ENCODE results near the gene GEMIN7. TPM values are rescaled to one million over a fixed set of nuclear protein-coding genes. Genes with fewer than 3 reads are reported as not detected.

The GEMIN7 gene
- total RNA-seq, 1 donor from 2014 or later: 38.7 TPM

DNA sequence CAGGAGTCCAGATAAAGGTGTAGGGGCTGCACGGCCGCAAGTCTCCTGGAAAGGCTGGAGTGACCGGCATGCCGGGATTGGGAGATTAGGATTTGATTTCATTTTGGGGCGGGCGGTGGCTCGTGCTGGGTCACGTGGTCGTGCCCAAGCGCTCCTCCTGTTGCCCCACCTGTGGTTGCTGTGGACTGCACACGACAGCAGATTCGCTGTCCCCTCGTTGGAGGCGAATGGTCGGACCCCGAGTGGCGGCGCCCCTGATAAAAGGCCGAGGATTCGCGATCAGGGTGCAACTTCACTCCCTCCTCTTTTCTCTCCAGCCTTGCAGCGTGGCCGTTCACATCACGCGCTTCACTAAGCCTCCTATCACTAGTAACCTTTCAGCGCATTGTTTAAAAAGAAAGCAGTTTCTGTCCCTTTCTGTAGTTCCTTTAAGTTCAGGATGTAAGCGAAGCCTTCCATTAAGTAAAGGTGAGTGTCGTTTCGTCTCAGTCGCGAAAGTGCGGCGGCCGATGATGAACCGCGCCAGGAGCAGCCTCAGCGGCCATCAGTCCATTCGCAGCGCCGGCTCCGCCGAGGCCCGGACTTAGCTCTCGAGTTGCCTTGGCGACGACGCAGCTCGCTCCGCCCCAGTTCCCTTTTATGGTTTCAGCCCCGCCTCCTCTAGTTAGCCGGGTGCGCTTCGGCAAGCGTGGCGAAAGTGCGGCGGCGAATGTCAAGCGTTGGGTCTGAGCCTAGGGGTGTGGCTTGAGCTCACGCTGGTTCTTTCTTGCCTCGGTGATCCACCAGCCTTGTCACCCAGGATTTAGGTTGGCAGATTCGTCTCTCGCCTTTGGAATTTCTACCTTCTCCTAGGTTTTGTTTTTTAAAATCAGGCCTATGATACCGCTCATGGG is 12.2 kb downstream of the GEMIN7 start:
- H3K27ac Mint-ChIP-seq: peak overlapping the region; percentile 99
- POLR2A ChIA-PET: interaction anchor here (0.5 to 3.3 kb wide), 22 partner anchors 11 to 1385 kb away, joined by 3 to 75 read pairs (median 4); partner anchors contain the start of genes BLOC1S3, CCDC61, GEMIN7 and RELB
- TF ChIP-seq, protein P1, sequence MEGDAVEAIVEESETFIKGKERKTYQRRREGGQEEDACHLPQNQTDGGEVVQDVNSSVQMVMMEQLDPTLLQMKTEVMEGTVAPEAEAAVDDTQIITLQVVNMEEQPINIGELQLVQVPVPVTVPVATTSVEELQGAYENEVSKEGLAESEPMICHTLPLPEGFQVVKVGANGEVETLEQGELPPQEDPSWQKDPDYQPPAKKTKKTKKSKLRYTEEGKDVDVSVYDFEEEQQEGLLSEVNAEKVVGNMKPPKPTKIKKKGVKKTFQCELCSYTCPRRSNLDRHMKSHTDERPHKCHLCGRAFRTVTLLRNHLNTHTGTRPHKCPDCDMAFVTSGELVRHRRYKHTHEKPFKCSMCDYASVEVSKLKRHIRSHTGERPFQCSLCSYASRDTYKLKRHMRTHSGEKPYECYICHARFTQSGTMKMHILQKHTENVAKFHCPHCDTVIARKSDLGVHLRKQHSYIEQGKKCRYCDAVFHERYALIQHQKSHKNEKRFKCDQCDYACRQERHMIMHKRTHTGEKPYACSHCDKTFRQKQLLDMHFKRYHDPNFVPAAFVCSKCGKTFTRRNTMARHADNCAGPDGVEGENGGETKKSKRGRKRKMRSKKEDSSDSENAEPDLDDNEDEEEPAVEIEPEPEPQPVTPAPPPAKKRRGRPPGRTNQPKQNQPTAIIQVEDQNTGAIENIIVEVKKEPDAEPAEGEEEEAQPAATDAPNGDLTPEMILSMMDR (IDR thresholded peaks at IDR 0.05): no peak
- CTCF ChIA-PET: interaction anchor here (1.8 to 2.9 kb wide), 2 partner anchors 62 to 87 kb away, joined by 8 to 11 read pairs; partner anchors contain the start of genes BLOC1S3 and TRAPPC6A
- peaks cover 32% of the 10 kb centered on the region for H3K36me3 Mint-ChIP-seq (ENCODE audit: low read depth)
- H3K9me3 Mint-ChIP-seq: no peaks in the 10 kb centered on the region
- peak; percentile 81 for ATAC-seq (ENCODE audit: low read depth)
- H3K27me3 Mint-ChIP-seq: no peaks in the 10 kb centered on the region
- H3K4me1 Mint-ChIP-seq: peaks cover 51% of the 10 kb centered on the region
- DNase-seq: peak; percentile 95
- intact Hi-C loops (cut with micrococcal nuclease): loop anchor here (1.0 to 5.0 kb wide), 5 partner anchors 16 to 339 kb away; partner anchors contain the start of gene CLASRP
- peak overlapping the region; percentile 93 for H3K4me3 Mint-ChIP-seq

DNA sequence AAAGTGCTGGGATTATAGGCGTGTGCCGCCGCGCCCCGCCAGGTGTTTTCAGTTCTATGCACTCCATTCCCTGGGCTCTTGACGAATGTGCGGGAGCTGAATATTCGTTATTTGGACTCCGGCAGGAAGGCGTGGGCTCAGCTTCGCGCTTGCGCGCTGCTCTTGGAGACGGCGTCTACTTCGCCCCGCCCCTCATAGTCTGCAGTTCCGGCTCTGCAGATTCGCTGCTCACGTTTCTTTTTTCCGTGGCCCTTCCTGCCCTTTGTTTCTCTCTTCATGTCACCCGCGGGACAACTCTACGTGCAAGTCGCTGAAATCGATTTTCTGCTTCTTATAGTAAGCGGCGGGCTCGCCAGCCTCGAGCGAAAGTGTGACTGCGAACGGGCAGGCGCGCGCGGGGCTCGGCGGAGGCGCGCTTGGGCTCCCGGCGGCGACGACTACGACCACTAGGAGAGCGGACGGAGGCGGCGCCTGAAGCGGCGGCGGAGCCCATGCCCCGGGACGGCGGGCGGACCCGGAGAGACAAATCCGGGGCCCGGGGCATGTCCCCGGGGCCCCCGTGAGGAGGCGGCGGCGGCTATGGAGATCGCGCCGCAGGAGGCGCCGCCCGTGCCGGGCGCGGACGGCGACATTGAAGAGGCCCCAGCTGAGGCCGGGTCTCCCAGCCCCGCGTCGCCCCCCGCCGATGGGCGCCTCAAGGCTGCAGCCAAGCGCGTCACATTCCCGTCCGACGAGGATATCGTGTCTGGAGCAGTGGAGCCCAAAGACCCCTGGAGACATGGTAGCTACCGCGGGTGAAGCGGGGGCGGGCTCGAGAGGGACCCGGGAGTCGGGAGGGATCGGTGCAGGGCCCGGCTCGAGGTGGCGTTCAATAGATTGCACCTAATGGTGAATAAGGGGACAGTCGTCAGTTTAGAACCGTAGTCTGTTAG is 14.0 kb downstream of the GEMIN7 start, which contains the start of gene PPP1R37:
PPP1R37 (plus strand) TSS at position 433 of the 932 bp plus-strand sequence; CDS start at position 580, 147 bp downstream.
- ChIA-PET POLR2A (interaction anchor here (0.5 to 3.3 kb wide), 22 partner anchors 10 to 491 kb away, joined by 3 to 75 read pairs (median 5); partner anchors contain the start of genes BLOC1S3, CLPTM1, GEMIN7 and RELB), CTCF (interaction anchor here (0.9 to 2.9 kb wide), 5 partner anchors 25 to 85 kb away, joined by 3 to 11 read pairs (median 5); partner anchors contain the start of genes BLOC1S3 and TRAPPC6A)
- intact Hi-C loops (cut with micrococcal nuclease): loop anchor here (1.0 to 5.0 kb wide), 6 partner anchors 10 to 341 kb away; partner anchors contain the start of genes BLOC1S3, CLASRP and TRAPPC6A
- DNase-seq (peak; percentile 81), ATAC-seq (ENCODE audit: low read depth) (peak; percentile 69)
- H3K9me3 Mint-ChIP-seq: no peaks in the 10 kb centered on the region
- H3K4me3 Mint-ChIP-seq: peak within 1 kb of the TSS; percentile 93
- no peaks in the 10 kb centered on the region for H3K27me3 Mint-ChIP-seq
- peaks cover 54% of the 10 kb centered on the region for H3K4me1 Mint-ChIP-seq
- TF ChIP-seq, protein P1 (IDR thresholded peaks at IDR 0.05): no peak
- H3K27ac Mint-ChIP-seq: peak within 1 kb of the TSS; percentile 99
- H3K36me3 Mint-ChIP-seq (ENCODE audit: low read depth): peaks cover 24% of the 10 kb centered on the region

DNA sequence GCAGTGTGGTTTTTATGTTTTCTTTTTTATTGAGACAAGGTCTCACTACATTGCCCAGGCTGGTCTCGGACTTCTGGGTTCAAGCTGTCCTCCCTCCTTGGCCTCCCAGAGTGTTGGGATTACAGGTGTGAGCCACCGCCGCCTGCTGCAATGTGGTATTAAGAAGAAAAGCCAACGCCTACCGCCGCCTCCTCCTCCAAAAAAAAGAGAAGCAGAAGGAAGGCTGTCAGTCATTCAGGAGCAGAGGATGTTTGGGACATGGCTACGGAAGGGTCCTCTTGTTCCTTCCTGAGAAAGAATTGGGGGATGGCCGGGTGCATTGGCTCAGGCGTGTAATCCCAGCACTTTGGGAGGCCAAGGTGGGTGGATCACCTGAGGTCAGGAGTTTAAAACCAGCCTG is 15.1 kb downstream of the GEMIN7 start:
- Mint-ChIP-seq H3K27me3 (no peaks in the 10 kb centered on the region), H3K4me1 (peaks cover 60% of the 10 kb centered on the region), H3K4me3 (peak overlapping the region; percentile 93), H3K27ac (peak overlapping the region; percentile 59), H3K36me3 (ENCODE audit: low read depth) (peaks cover 20% of the 10 kb centered on the region), H3K9me3 (no peaks in the 10 kb centered on the region)
- no peak for ATAC-seq (ENCODE audit: low read depth)
- POLR2A ChIA-PET: no interaction called here
- TF ChIP-seq, protein P1 (IDR thresholded peaks at IDR 0.05): no peak
- CTCF ChIA-PET: no interaction called here
- no peak for DNase-seq
- intact Hi-C loops (cut with micrococcal nuclease): loop anchor here (5.0 kb wide), 3 partner anchors 33 to 342 kb away; partner anchors contain the start of gene CLASRP

DNA sequence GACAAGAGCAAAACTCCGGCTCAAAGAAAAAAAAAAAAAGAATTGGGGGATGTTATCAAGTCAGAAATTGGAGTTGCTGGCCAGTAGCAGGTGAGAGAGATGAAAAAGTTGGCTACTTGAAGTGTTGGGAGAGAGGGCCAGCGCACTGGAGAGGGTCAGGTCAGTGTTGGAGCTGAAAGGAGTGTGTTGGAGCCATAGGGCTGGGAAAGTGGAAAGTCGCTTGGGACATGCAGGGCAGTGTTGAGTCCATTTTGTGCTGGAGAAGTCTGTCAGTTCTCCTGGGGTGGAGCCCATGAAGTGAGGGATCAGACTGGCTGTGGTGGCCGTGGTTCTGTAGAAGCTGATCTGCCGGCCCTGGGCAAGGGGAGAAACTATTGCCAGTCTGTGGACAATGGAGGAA is 15.6 kb downstream of the GEMIN7 start:
- no peaks in the 10 kb centered on the region for H3K9me3 Mint-ChIP-seq
- DNase-seq (no peak), ATAC-seq (ENCODE audit: low read depth) (no peak)
- H3K4me1 Mint-ChIP-seq: peaks cover 63% of the 10 kb centered on the region
- ChIA-PET CTCF (no interaction called here), POLR2A (no interaction called here)
- H3K36me3 Mint-ChIP-seq (ENCODE audit: low read depth): peaks cover 22% of the 10 kb centered on the region
- H3K27ac Mint-ChIP-seq: no peak overlapping the region
- intact Hi-C loops (cut with micrococcal nuclease): loop anchor here (5.0 kb wide), 3 partner anchors 33 to 342 kb away; partner anchors contain the start of gene CLASRP
- TF ChIP-seq, protein P1 (IDR thresholded peaks at IDR 0.05): no peak
- H3K4me3 Mint-ChIP-seq: peak overlapping the region; percentile 93
- no peaks in the 10 kb centered on the region for H3K27me3 Mint-ChIP-seq
